ENCODE data around the gene IL6.
"Not testable (repeated sequence)": the region's sequence is repeated elsewhere in the genome, so short reads cannot be mapped to it uniquely, and the experiment has no call there.

IL6 gene

GRCh38 chr7:22726907-22727713, at the start of gene IL6:
TSS of gene IL6 (plus strand) at chr7:22727200. CDS start at chr7:22727263, 63 bp downstream.
- no peak for DNase-seq (ENCODE audit: low read depth)
- H3K4me3 ChIP-seq (ENCODE audit: low read depth, low read length): no peak within 1 kb of the TSS
- no peak for TF ChIP-seq CTCF (IDR thresholded peaks at IDR 0.05; ENCODE audit: control insufficient read depth, extremely low read depth, insufficient read depth)

GRCh38 chr7:22677263-22677662, 49.7 kb upstream of the IL6 start:
- DNase-seq (ENCODE audit: low read depth); H3K4me3 ChIP-seq (ENCODE audit: low read depth, low read length): not testable (repeated sequence)

- H3K4me3 ChIP-seq (ENCODE audit: low read depth, low read length): no peak overlapping the region
- no peak for TF ChIP-seq CTCF (IDR thresholded peaks at IDR 0.05; ENCODE audit: control insufficient read depth, extremely low read depth, insufficient read depth)
- no peak for DNase-seq (ENCODE audit: low read depth)
Observed at GRCh38 chr7:22677680-22678079, 49.3 kb upstream of the IL6 start.

- H3K4me3 ChIP-seq (ENCODE audit: low read depth, low read length): no peak overlapping the region
- DNase-seq (ENCODE audit: low read depth): no peak
- TF ChIP-seq CTCF (IDR thresholded peaks at IDR 0.05; ENCODE audit: control insufficient read depth, extremely low read depth, insufficient read depth): no peak
Observed at GRCh38 chr7:22680482-22680911, 46.5 kb upstream of the IL6 start.

GRCh38 chr7:22681312-22681711, 45.7 kb upstream of the IL6 start:
- H3K4me3 ChIP-seq (ENCODE audit: low read depth, low read length): no peak overlapping the region
- no peak for DNase-seq (ENCODE audit: low read depth)
- no peak for TF ChIP-seq CTCF (IDR thresholded peaks at IDR 0.05; ENCODE audit: control insufficient read depth, extremely low read depth, insufficient read depth)

GRCh38 chr7:22681852-22682657, 44.9 kb upstream of the IL6 start:
- H3K4me3 ChIP-seq (ENCODE audit: low read depth, low read length): no peak overlapping the region
- no peak for DNase-seq (ENCODE audit: low read depth)
- no peak for TF ChIP-seq CTCF (IDR thresholded peaks at IDR 0.05; ENCODE audit: control insufficient read depth, extremely low read depth, insufficient read depth)

- no peak overlapping the region for H3K4me3 ChIP-seq (ENCODE audit: low read depth, low read length)
- TF ChIP-seq CTCF (IDR thresholded peaks at IDR 0.05; ENCODE audit: control insufficient read depth, extremely low read depth, insufficient read depth): no peak
- DNase-seq (ENCODE audit: low read depth): no peak
Observed at GRCh38 chr7:22683379-22683778, 43.6 kb upstream of the IL6 start.
